Left lung (tissue), 10 donors: ENCODE data around the gene GOLT1A. TPM values are rescaled to one million over a fixed set of nuclear protein-coding genes. Genes with fewer than 3 reads are reported as not detected.

Source experiments
- ATAC-seq: fragments of 200-7000 bp; cut with Tn5 transposase; one replicate; pipeline ENCODE4 v1.9.1; 2020; ENCODE audit warnings: moderate library complexity
- DNase-seq, 4 donors: peaks; one replicate each; pipeline ENCODE4 v3.0.0-alpha.2; 2013 to 2020
- H3K27ac ChIP-seq, 2 donors: fragments of 200-600 bp; sonication (generic) in 1 of 2; one replicate each; pipeline versions ENCODE4 v1.5.0 to v1.8.0; 2020 to 2021
- H3K27me3 ChIP-seq, 2 donors: fragments of 200-600 bp; sonication (generic) in 1 of 2; one replicate each; pipeline versions ENCODE4 v1.5.0 to v1.8.0; 2020 to 2021
- H3K36me3 ChIP-seq, 2 donors: fragments of 200-600 bp; sonication (generic) in 1 of 2; one replicate each; pipeline versions ENCODE4 v1.5.0 to v1.8.0; 2020 to 2021
- H3K4me1 ChIP-seq, 2 donors: fragments of 200-600 bp; one replicate each; pipeline ENCODE4 v1.8.0; 2021
- H3K4me3 ChIP-seq, 2 donors: fragments of 200-600 bp; sonication (generic) in 1 of 2; one replicate each; pipeline versions ENCODE4 v1.5.0 to v1.8.0; 2020 to 2021; ENCODE audit warnings: mild to moderate bottlenecking in 1 of 2
- H3K9me3 ChIP-seq, 2 donors: fragments of 200-600 bp; sonication (generic) in 1 of 2; one replicate each; pipeline versions ENCODE4 v1.5.0 to v1.8.0; 2020 to 2021
- intact Hi-C, 2 donors: fragments of 100-400 bp; cut with DNase I; formaldehyde crosslinking; loops; one replicate each; pipeline versions ENCODE4 v1.11.2 to v1.14.2; 2022
- polyA plus RNA-seq, 6 donors: library from polyadenylated mRNA; unstranded; fragments of 120-200 nt; gene quantifications; one replicate each; pipeline ENCODE4 v1.2.1, GENCODE V29; 2013; ENCODE audit not compliant: insufficient read length in 6 of 6
- total RNA-seq, 2 donors: library from RNA; stranded (reverse); fragmentation: NEBNext Ultra II Directional; extraction: Animal tissue kit (Norgen Biotek cat#: 25700); gene quantifications; one replicate each; pipeline ENCODE4 v1.2.1, GENCODE V29; 2021
- TF ChIP-seq, protein P1 (sequence below), 2 donors: fragments of 200-600 bp; sonication (generic) in 1 of 2; IDR thresholded peaks; one replicate each; pipeline versions ENCODE4 v1.5.0 to v1.8.0; 2021; ENCODE audit warnings: antibody characterized with exemption in 2 of 2
- donor health status: DM: no; HTN: yes; CAD: no.
- donor health status: DM: no; HTN: no; CAD: no.

GOLT1A gene
- total and polyA plus RNA-seq, 8 donors: 4.4 to 22.6 (median 9.2) TPM

DNA sequence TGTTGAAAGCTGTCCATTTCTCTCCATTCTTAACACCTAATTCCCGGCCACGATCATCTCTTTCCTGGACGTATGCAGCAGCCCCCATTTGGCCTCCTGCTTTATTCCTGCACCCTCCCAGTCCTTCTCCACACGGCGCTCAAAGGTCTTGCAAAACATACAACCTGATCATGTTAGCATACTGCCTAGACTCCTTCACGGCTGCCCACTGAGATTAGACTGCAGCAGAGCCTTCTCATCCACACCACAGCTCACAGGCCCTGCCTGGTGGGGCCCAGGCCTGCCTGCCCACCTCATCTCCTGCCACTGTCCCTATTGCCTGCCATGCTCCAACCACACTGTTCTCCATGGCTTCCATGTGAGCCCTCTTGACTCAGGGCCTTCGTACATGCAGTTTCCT is 2.7 kb downstream of the GOLT1A start:
- Histone ChIP-seq H3K36me3 (no peaks in the 10 kb centered on the region), H3K27me3 (peaks cover 0 to 27% of the 10 kb centered on the region in 2 donors), H3K9me3 (no peaks in the 10 kb centered on the region), H3K4me3 (no peak overlapping the region), H3K4me1 (peaks cover 7% of the 10 kb centered on the region in 2 donors), H3K27ac (no peak overlapping the region)
- DNase-seq (no peak), ATAC-seq (no peak)
- TF ChIP-seq, protein P1, sequence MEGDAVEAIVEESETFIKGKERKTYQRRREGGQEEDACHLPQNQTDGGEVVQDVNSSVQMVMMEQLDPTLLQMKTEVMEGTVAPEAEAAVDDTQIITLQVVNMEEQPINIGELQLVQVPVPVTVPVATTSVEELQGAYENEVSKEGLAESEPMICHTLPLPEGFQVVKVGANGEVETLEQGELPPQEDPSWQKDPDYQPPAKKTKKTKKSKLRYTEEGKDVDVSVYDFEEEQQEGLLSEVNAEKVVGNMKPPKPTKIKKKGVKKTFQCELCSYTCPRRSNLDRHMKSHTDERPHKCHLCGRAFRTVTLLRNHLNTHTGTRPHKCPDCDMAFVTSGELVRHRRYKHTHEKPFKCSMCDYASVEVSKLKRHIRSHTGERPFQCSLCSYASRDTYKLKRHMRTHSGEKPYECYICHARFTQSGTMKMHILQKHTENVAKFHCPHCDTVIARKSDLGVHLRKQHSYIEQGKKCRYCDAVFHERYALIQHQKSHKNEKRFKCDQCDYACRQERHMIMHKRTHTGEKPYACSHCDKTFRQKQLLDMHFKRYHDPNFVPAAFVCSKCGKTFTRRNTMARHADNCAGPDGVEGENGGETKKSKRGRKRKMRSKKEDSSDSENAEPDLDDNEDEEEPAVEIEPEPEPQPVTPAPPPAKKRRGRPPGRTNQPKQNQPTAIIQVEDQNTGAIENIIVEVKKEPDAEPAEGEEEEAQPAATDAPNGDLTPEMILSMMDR (IDR thresholded peaks at IDR 0.05): no peak
- intact Hi-C loops: loop anchor here in 1 of 2 donors (5.0 kb wide), 1 partner anchor 156 kb away; no protein-coding TSS in a partner anchor

DNA sequence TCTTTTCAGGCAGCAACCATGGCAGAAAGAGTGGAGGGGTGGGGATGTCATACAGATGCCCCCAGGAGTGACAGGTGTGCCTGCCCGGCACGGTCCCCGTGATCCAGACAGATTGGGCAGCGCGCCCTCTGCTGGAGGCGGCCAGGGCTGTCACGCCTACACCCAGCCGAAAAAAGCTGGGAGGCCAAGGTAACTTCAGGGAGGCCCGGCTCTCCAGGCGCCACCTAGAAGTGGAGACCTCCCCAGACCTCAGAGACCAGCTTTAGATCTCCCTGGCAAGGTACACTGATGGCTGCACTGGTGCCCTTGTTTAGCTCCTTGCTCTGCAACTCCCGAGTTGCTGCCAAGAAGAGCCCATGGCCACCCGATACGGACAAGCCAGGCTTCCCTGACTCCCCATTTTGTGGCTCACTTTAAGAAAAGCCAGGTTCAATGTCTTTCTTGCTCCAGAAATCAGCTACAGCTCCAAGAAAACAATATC is 6.6 kb downstream of the GOLT1A start:
- Histone ChIP-seq H3K36me3 (no peaks in the 10 kb centered on the region), H3K4me1 (no peaks in the 10 kb centered on the region), H3K27me3 (peaks cover 0 to 30% of the 10 kb centered on the region in 2 donors), H3K4me3 (no peak overlapping the region), H3K27ac (no peak overlapping the region), H3K9me3 (no peaks in the 10 kb centered on the region)
- TF ChIP-seq, protein P1 (IDR thresholded peaks at IDR 0.05): peak; percentile 84 to 87
- DNase-seq (peak in 3 of 4 donors; percentile 44 to 92 (median 54)), ATAC-seq (peak; percentile 97)
- intact Hi-C loops: no loop called here

DNA sequence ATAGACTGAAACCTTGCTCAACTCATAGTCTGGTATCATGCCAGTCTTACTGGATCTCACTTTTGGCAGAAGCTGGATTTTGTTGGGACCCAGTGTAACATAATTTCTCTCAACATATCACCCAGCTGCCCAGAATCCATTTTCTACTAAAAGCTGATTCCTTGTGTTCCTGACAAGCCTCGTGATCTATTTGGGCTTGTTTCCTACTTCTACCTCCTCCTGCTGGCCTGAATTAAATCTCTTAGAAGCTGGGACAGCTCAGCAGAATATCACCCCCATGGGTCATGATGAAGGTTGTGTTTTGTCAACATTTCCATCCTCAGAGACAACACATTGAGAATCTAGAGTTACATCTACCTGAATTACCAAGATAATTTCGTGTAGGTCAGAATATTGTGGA is 7.7 kb downstream of the GOLT1A start:
- ATAC-seq (no peak), DNase-seq (no peak)
- TF ChIP-seq, protein P1 (IDR thresholded peaks at IDR 0.05): no peak
- Histone ChIP-seq H3K4me1 (no peaks in the 10 kb centered on the region), H3K4me3 (no peak overlapping the region), H3K27me3 (peaks cover 0 to 30% of the 10 kb centered on the region in 2 donors), H3K36me3 (no peaks in the 10 kb centered on the region), H3K9me3 (no peaks in the 10 kb centered on the region), H3K27ac (no peak overlapping the region)
- intact Hi-C loops: no loop called here

DNA sequence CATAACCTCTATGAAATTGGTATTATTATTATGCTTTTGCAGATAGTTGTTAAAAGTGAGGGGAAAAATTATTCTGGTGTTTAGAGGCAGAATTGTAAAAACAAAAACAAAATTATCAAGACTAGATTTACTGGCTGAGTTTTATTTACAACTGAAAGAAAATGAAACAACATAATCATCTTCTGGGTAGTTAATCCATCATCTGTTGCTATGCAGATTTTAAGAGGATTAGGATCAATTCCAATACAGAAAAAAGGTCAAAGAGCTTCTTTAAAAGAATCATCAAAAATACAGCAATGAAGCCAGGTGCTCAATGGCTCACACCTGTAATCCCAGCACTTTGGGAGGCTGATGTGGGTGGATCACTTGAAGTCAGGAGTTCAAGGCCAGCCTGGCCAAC is 8.3 kb downstream of the GOLT1A start:
- no peak overlapping the region for H3K27ac ChIP-seq
- no peak for ATAC-seq
- no peaks in the 10 kb centered on the region for H3K4me1 ChIP-seq
- peaks cover 0 to 30% of the 10 kb centered on the region in 2 donors for H3K27me3 ChIP-seq
- H3K9me3 ChIP-seq: no peaks in the 10 kb centered on the region
- no peaks in the 10 kb centered on the region for H3K36me3 ChIP-seq
- TF ChIP-seq, protein P1 (IDR thresholded peaks at IDR 0.05): no peak
- DNase-seq: no peak
- no peak overlapping the region for H3K4me3 ChIP-seq
- intact Hi-C loops: no loop called here

DNA sequence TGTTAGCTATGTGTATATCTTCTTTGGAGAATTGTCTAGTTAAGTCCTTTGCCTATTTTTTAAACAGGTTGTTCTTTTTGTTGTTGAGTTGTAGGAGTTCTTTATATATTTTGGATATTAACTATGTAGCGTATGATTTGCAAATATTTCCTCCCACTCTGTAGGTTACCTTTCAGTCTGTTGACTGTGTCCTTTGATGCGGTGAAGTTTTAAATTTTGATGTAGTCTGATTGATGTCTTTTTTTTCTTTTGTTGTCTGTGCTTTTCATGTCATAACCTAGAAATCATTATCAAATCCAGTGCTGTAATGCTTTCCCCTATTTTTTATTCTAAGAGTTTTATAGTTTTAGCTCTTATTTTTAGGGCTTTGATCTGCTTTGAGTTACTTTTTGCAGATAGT is 8.8 kb downstream of the GOLT1A start:
- intact Hi-C loops: no loop called here
- TF ChIP-seq, protein P1 (IDR thresholded peaks at IDR 0.05): no peak
- Histone ChIP-seq H3K4me1 (no peaks in the 10 kb centered on the region), H3K27me3 (peaks cover 0 to 30% of the 10 kb centered on the region in 2 donors), H3K4me3 (no peak overlapping the region), H3K9me3 (no peaks in the 10 kb centered on the region), H3K27ac (no peak overlapping the region), H3K36me3 (no peaks in the 10 kb centered on the region)
- no peak for ATAC-seq
- DNase-seq: no peak
